T-cell (primary cell): Measurements from ENCODE around the gene RNPEP. TPM values are rescaled to one million over a fixed set of nuclear protein-coding genes. Genes with fewer than 3 reads are reported as not detected.
A peak's percentile ranks its signal among the peaks of the same experiment; 100 is the strongest.

Source experiments
- ATAC-seq, 4 experiments: fragments of 200-7000 bp in 3 of 4; fragments of 150-1000 bp in 1 of 4; cut with Tn5 transposase; replicated peaks in 1 of 4; 1 replicate in 3 of 4; 2 replicates in 1 of 4; pipeline ENCODE4 v1.10.0; 2021; ENCODE audit warnings: moderate library complexity in 3 of 4, mild to moderate bottlenecking in 2 of 4, moderate number of reproducible peaks in 1 of 4
- CTCF ChIA-PET, 2 donors: fragments of 300-600 bp; sonication (Branson Sonifier 250); formaldehyde crosslinking; loops; one replicate each; lab custom pipeline; 2022; ENCODE audit warnings: antibody characterized with exemption in 2 of 2; lab: Charles Lee
- POLR2A ChIA-PET, 2 donors: fragments of 300-600 bp; sonication (Branson Sonifier 250); formaldehyde crosslinking; loops; one replicate each; lab custom pipeline; 2022; ENCODE audit warnings: antibody characterized with exemption in 2 of 2; lab: Charles Lee
- DNase-seq, 35 experiments: peaks; one replicate each; pipeline versions ENCODE4 v3.0.0 to v3.0.0-alpha.2; 2013 to 2023
- H3K27ac ChIP-seq: one replicate; pipeline ENCODE4 v1.5.1; 2013; ENCODE audit warnings: low read length
- H3K27me3 ChIP-seq, 2 experiments: replicated peaks in 1 of 2; 1 replicate in 1 of 2; 2 replicates in 1 of 2; pipeline versions ENCODE4 v1.6.1 to v1.7.0; 2013; ENCODE audit warnings: low read length in 1 of 2, mixed read lengths in 1 of 2; ENCODE audit not compliant: control insufficient read depth in 2 of 2, insufficient read depth in 2 of 2; ENCODE audit errors: extremely low read depth in 1 of 2
- H3K36me3 ChIP-seq, 2 donors: 1 replicate in 1 of 2; 2 replicates in 1 of 2; pipeline versions ENCODE4 v1.6.1 to v1.7.0; 2013; ENCODE audit warnings: low read length in 1 of 2; ENCODE audit not compliant: control insufficient read depth in 2 of 2, insufficient read depth in 1 of 2; ENCODE audit errors: extremely low read depth in 1 of 2
- H3K4me1 ChIP-seq, 2 experiments: 1 replicate in 1 of 2; 2 replicates in 1 of 2; pipeline versions ENCODE4 v1.6.1 to v1.7.0; 2013; ENCODE audit warnings: low read length in 2 of 2, mixed read lengths in 1 of 2; ENCODE audit not compliant: insufficient read depth in 2 of 2, control insufficient read depth in 1 of 2; ENCODE audit errors: extremely low read depth in 1 of 2
- H3K4me3 ChIP-seq, 2 donors: 1 replicate in 1 of 2; 2 replicates in 1 of 2; pipeline versions ENCODE4 v1.5.1 to v1.7.0; 2013; ENCODE audit warnings: mild to moderate bottlenecking in 2 of 2, low read length in 1 of 2, moderate library complexity in 1 of 2; ENCODE audit not compliant: control insufficient read depth in 1 of 2; ENCODE audit errors: extremely low read depth in 1 of 2
- H3K9me3 ChIP-seq: 2 replicates; pipeline ENCODE4 v1.7.0; 2013
- H3K27ac Mint-ChIP-seq, 2 donors: one replicate each; pipeline ENCODE4 v1.8.0; 2020 to 2021; ENCODE audit warnings: mild to moderate bottlenecking in 2 of 2, mixed read lengths in 2 of 2
- H3K27me3 Mint-ChIP-seq, 2 donors: one replicate each; pipeline ENCODE4 v1.8.0; 2021 to 2022; ENCODE audit warnings: mixed read lengths in 2 of 2
- H3K36me3 Mint-ChIP-seq: one replicate; pipeline ENCODE4 v1.8.0; 2021; ENCODE audit warnings: mixed read lengths
- H3K4me1 Mint-ChIP-seq, 3 donors: one replicate each; pipeline ENCODE4 v1.8.0; 2020 to 2022; ENCODE audit warnings: mixed read lengths in 3 of 3, mild to moderate bottlenecking in 1 of 3
- H3K4me3 Mint-ChIP-seq, 3 donors: one replicate each; pipeline ENCODE4 v1.8.0; 2020 to 2022; ENCODE audit warnings: mild to moderate bottlenecking in 3 of 3, mixed read lengths in 3 of 3, moderate library complexity in 3 of 3
- H3K9me3 Mint-ChIP-seq, 3 donors: one replicate each; pipeline ENCODE4 v1.8.0; 2020 to 2022; ENCODE audit warnings: mixed read lengths in 3 of 3
- WGBS: methylation state at CpG from one replicate; pipeline ENCODE4 v1.1.5; 2013; ENCODE audit warnings: missing lambda C conversion rate; ENCODE audit not compliant: insufficient coverage; 5-methylcytosine and 5-hydroxymethylcytosine counted together
- total RNA-seq, 35 experiments: library from RNA in 6 of 35; stranded (reverse) in 6 of 35; fragments of 120-200 nt in 1 of 35; gene quantifications; one replicate each; pipeline versions ENCODE4 v1.2.1 to v1.2.4 and lab custom pipeline; 2013 to 2026

Gene RNPEP
- total RNA-seq, 5 donors from 2014 or later (not counting 1 experiment from before 2014, with no cell fraction given) = 20.1 to 30.4 (median 23.9) TPM

DNA sequence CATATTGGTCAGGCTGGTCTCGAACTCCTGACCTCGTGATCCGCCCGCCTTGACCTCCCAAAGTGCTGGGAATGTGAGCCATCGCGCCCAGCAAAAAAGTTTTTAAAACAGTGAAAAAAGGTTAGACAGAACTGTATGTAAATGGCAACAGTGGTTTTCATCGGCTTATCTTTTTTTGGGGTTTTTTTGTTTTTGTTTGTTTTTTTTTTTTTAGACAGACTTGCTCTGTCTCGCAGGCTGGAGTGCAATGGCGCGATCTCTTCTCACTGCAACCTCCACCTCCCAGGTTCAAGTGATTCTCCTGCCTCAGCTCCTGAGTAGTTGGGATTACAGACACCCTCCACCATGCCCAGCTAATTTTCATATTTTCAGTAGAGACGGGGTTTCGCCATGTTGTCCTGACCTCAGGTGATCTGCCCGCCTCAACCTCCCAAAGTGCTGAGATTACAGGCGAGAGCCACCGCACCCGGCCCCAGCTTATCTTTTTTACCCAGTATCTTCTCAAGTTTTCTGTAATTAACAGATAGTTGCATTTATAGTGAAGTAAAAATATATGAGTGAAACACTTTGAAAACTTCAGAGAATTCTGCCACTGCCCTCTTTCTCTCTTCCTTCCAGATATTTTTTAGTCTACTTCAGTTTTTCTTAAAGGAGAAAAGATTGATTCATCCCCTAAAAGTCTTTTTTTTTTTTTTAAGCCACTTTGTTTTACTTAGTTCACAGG lies 14.1 kb upstream of the RNPEP start:
- no peaks in the 10 kb centered on the region for H3K9me3 Mint-ChIP-seq
- Histone ChIP-seq H3K27ac (no peak overlapping the region), H3K4me3 (no peak overlapping the region), H3K27me3 (no peaks in the 10 kb centered on the region), H3K36me3 (peaks cover 5 to 54% of the 10 kb centered on the region in 2 donors), H3K4me1 (no peaks in the 10 kb centered on the region), H3K9me3 (no peaks in the 10 kb centered on the region)
- WGBS = 97% methylated on average over 8 of the region's 16 CpGs
- no peak overlapping the region for H3K27ac Mint-ChIP-seq
- no peak overlapping the region for H3K4me3 Mint-ChIP-seq
- POLR2A ChIA-PET = interaction anchor here in 1 of 2 donors (0.6 kb wide), 1 partner anchor 44 kb away, joined by 3 read pairs; no protein-coding TSS in a partner anchor
- ATAC-seq (no peak), DNase-seq (no peak)
- CTCF ChIA-PET = interaction anchor here in 1 of 2 donors (0.6 kb wide), 1 partner anchor 23 kb away, joined by 5 read pairs; no protein-coding TSS in a partner anchor
- H3K27me3 Mint-ChIP-seq = no peaks in the 10 kb centered on the region
- peaks cover 48% of the 10 kb centered on the region for H3K36me3 Mint-ChIP-seq
- no peaks in the 10 kb centered on the region for H3K4me1 Mint-ChIP-seq

DNA sequence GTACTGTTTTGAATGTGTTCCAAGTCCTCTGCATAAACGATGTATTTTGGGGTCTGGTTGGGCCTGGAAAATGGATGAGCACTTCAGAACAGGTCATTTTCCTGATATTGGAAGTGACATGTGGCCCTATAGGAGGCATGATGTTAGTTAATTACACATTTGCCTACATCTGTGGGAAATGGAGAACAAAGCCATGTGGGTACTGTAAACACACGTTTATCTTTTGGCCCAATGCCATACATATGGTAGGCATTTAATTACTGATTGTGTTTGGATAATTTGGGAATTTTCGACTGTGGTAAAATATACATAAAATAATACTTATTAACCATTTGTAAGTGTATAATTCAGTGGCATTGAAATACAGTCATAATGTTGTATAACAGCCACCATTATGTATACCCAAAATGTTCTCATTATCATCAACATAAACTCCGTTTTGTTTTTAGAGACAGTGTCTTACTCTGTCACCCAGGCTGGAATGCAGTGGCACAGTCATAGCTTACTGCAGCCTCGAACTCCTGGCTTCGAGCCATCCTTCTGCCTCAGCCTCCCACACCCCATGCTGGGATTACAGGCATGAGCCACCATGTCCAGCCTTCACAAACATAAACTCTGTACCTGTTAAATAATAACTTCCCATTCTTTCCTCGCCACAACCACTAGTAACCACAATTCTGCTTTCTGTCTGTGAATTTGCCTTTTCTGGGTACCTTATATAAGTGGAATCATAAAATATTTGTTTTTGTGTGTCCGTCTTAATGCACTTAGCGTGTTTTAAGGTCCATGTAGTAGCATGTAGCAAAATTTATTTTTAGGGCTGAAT lies 11.9 kb upstream of the RNPEP start:
- ChIA-PET POLR2A (no interaction called here), CTCF (interaction anchor here in 1 of 2 donors (0.6 kb wide), 1 partner anchor 10 kb away, joined by 3 read pairs; no protein-coding TSS in a partner anchor)
- Histone ChIP-seq H3K27me3 (no peaks in the 10 kb centered on the region), H3K9me3 (no peaks in the 10 kb centered on the region), H3K36me3 (peaks cover 0 to 37% of the 10 kb centered on the region in 2 donors), H3K27ac (no peak overlapping the region), H3K4me1 (no peaks in the 10 kb centered on the region), H3K4me3 (no peak overlapping the region)
- H3K27ac Mint-ChIP-seq = no peak overlapping the region
- no peaks in the 10 kb centered on the region for H3K9me3 Mint-ChIP-seq
- no peaks in the 10 kb centered on the region for H3K4me1 Mint-ChIP-seq
- H3K27me3 Mint-ChIP-seq = peaks cover 0 to 2% of the 10 kb centered on the region in 2 donors
- DNase-seq = no peak
- no peak for ATAC-seq
- H3K36me3 Mint-ChIP-seq = peaks cover 39% of the 10 kb centered on the region
- H3K4me3 Mint-ChIP-seq = no peak overlapping the region
- WGBS = 95% methylated on average over 4 of the region's 9 CpGs

DNA sequence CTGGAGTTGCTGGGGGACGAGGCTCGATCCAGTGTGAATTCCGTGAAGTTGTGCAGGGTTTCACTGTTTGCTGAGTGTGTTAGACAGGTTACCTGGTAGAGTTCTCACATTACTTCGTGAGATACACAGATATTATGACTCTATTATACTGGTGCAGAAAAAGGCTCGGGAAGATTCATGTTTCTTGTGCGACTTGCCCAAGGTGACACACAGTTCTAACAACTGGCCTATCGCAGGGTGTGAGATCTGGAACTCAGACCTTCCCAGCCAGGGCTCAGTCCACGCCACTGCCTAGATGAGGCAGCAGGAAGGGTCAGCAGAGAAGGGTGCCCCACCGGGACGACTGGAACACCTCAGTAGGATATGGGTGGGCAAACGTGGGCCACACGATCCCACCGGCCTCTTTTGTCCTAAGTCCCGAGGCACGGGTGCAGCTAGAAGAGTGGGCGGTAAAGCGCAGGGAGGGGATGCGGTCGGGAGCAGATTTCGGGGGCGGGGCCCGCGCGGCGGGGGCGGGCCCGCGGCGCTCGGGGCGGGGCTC lies 296 bp upstream of the RNPEP start:
- H3K9me3 ChIP-seq = no peaks in the 10 kb centered on the region
- WGBS = 6% methylated on average over 19 of the region's 31 CpGs
- peak; percentile 81 to 85 (median 83) for ATAC-seq
- H3K36me3 ChIP-seq = no peaks in the 10 kb centered on the region
- CTCF ChIA-PET = interaction anchor here in 1 of 2 donors (1.5 kb wide), 1 partner anchor 18 kb away, joined by 6 read pairs; no protein-coding TSS in a partner anchor
- Mint-ChIP-seq H3K4me3 (peak overlapping the region; percentile 92 to 99 (median 96)), H3K9me3 (no peaks in the 10 kb centered on the region), H3K27ac (peak overlapping the region; percentile 86 to 92), H3K36me3 (no peaks in the 10 kb centered on the region), H3K4me1 (peaks cover 24 to 33% (median 26%) of the 10 kb centered on the region in 3 donors), H3K27me3 (no peaks in the 10 kb centered on the region)
- H3K4me1 ChIP-seq = peaks cover 0 to 11% of the 10 kb centered on the region in 2 experiments
- peak overlapping the region; percentile 35 for H3K27ac ChIP-seq
- peak overlapping the region; percentile 66 to 90 for H3K4me3 ChIP-seq
- peak in 33 of 35 experiments; percentile 8 to 74 (median 51) for DNase-seq
- POLR2A ChIA-PET = interaction anchor here in 1 of 2 donors (0.6 kb wide), 1 partner anchor 27 kb away, joined by 4 read pairs; the partner anchor contains the start of gene TIMM17A
- H3K27me3 ChIP-seq = no peaks in the 10 kb centered on the region

GRCh38 chr1:201983380-201983805 lies 945 bp downstream of the RNPEP start:
- H3K27ac Mint-ChIP-seq = peak overlapping the region; percentile 91 to 94
- no peaks in the 10 kb centered on the region for H3K27me3 Mint-ChIP-seq
- peak overlapping the region; percentile 14 for H3K27ac ChIP-seq
- ChIA-PET POLR2A (interaction anchor here in 1 of 2 donors (0.7 kb wide), 2 partner anchors 22 to 87 kb away, joined by 3 read pairs; no protein-coding TSS in a partner anchor), CTCF (interaction anchor here in 1 of 2 donors (1.3 to 1.5 kb wide), 2 partner anchors 17 to 88 kb away, joined by 3 to 6 read pairs; no protein-coding TSS in a partner anchor)
- H3K9me3 Mint-ChIP-seq = no peaks in the 10 kb centered on the region
- no peaks in the 10 kb centered on the region for H3K9me3 ChIP-seq
- peak overlapping the region; percentile 66 to 90 for H3K4me3 ChIP-seq
- peaks cover 0 to 11% of the 10 kb centered on the region in 2 experiments for H3K4me1 ChIP-seq
- ATAC-seq (no peak), DNase-seq (peak in 1 of 35 experiments; percentile 5)
- H3K36me3 Mint-ChIP-seq = no peaks in the 10 kb centered on the region
- H3K4me1 Mint-ChIP-seq = peaks cover 24 to 33% (median 26%) of the 10 kb centered on the region in 3 donors
- peak overlapping the region; percentile 92 to 99 (median 97) for H3K4me3 Mint-ChIP-seq
- H3K27me3 ChIP-seq = no peaks in the 10 kb centered on the region
- peaks cover 0 to 2% of the 10 kb centered on the region in 2 donors for H3K36me3 ChIP-seq
- WGBS = 26% methylated on average over 9 of the region's 11 CpGs

DNA sequence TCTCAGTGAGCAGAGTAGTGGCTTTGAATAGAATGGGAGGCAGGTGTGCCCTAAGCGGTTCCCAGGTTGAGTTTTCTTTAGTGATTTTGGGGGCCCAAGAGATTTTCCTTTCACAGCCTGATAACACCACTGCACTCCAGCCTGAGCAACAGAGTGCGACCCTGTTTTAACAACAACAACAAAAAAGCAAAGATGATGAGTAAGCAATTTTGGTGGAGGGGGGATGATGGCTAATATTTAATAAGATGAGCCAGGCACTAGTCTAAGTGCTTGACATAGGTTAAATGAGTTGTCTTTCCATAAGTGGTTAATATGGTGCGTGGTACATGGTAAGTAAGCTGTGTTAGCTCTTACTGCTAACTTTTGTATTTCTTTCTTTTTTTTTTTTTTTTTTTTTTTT lies 2.0 kb downstream of the RNPEP start:
- H3K36me3 Mint-ChIP-seq = peaks cover 5% of the 10 kb centered on the region
- WGBS = no CpG with 5 or more reads among the region's 3 CpGs
- peak overlapping the region; percentile 61 to 94 for H3K27ac Mint-ChIP-seq
- Histone ChIP-seq H3K27me3 (no peaks in the 10 kb centered on the region), H3K4me1 (peaks cover 0 to 11% of the 10 kb centered on the region in 2 experiments), H3K9me3 (no peaks in the 10 kb centered on the region), H3K36me3 (peaks cover 0 to 13% of the 10 kb centered on the region in 2 donors), H3K27ac (no peak overlapping the region), H3K4me3 (no peak overlapping the region)
- CTCF ChIA-PET = interaction anchor here (0.6 to 0.8 kb wide), 2 partner anchors 15 kb away, joined by 3 read pairs; no protein-coding TSS in a partner anchor
- ATAC-seq = no peak
- no peaks in the 10 kb centered on the region for H3K9me3 Mint-ChIP-seq
- H3K4me1 Mint-ChIP-seq = peaks cover 24 to 33% (median 26%) of the 10 kb centered on the region in 3 donors
- peak overlapping the region; percentile 47 to 99 (median 51) for H3K4me3 Mint-ChIP-seq
- H3K27me3 Mint-ChIP-seq = no peaks in the 10 kb centered on the region
- POLR2A ChIA-PET = no interaction called here
- DNase-seq = no peak
